ENCODE results near the gene KAZN.

KAZN gene

DNA sequence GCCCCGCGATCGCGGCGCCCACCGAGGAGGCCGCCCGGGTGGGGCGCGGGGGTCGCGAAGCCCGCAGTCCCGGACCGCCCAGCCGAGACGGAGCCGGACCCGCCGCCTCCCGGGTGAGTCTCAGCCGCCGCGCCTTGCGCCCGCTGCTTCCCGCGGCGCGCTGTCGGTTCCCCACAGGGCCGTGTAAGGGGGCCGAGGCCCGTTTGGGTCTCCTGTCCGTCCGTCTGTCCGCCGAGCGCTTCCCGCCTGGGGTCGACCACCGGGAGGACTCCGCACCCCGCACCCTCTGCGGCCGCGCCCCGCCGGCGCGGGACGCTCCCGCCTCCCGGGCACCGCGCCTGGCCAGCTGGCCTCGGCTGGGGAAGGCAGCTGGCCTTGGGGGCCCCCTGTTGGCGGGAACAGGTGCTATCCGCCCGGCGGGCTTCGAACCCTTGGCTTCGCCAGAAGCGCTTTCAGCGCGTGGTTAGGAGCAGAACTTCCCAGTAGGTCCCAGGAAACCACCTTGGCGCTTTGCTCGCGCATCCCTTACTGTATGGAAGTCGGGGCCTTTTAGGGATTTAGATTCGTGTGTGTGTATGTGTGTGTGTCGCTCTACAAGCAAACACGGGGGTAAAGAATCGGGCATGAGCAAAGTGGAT, 555.5 kb downstream of the KAZN start:
- ATAC-seq: peak; percentile 39
- TF ChIP-seq, protein P1, sequence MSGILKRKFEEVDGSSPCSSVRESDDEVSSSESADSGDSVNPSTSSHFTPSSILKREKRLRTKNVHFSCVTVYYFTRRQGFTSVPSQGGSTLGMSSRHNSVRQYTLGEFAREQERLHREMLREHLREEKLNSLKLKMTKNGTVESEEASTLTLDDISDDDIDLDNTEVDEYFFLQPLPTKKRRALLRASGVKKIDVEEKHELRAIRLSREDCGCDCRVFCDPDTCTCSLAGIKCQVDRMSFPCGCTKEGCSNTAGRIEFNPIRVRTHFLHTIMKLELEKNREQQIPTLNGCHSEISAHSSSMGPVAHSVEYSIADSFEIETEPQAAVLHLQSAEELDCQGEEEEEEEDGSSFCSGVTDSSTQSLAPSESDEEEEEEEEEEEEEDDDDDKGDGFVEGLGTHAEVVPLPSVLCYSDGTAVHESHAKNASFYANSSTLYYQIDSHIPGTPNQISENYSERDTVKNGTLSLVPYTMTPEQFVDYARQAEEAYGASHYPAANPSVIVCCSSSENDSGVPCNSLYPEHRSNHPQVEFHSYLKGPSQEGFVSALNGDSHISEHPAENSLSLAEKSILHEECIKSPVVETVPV (CRISPR knock-in tag; IDR thresholded peaks at IDR 0.05): no peak
- TF ChIP-seq ZFP3 (CRISPR knock-in tag; IDR thresholded peaks at IDR 0.05) (no peak), ZNF8 (CRISPR knock-in tag; IDR thresholded peaks at IDR 0.05) (no peak), OSR1 (CRISPR knock-in tag; IDR thresholded peaks at IDR 0.05) (no peak), BACH2 (CRISPR knock-in tag; IDR thresholded peaks at IDR 0.05; ENCODE audit: borderline replicate concordance) (no peak), CSDC2 (CRISPR knock-in tag; IDR thresholded peaks at IDR 0.05) (no peak), ZNF70 (CRISPR knock-in tag; IDR thresholded peaks at IDR 0.05) (no peak), RARB (CRISPR knock-in tag; IDR thresholded peaks at IDR 0.05) (no peak), ZNF565 (CRISPR knock-in tag; conservative IDR thresholded peaks at IDR 0.05; ENCODE audit: low read depth) (no peak), PPARA (CRISPR knock-in tag; IDR thresholded peaks at IDR 0.05; ENCODE audit: borderline replicate concordance) (no peak), ARNTL (CRISPR knock-in tag; IDR thresholded peaks at IDR 0.05; ENCODE audit: borderline replicate concordance, low read depth) (no peak), SNAI2 (CRISPR knock-in tag; IDR thresholded peaks at IDR 0.05) (no peak), ZFP30 (CRISPR knock-in tag; IDR thresholded peaks at IDR 0.05) (no peak), ZC3H10 (CRISPR knock-in tag; IDR thresholded peaks at IDR 0.05) (no peak), TOX (CRISPR knock-in tag; IDR thresholded peaks at IDR 0.05; ENCODE audit: borderline replicate concordance) (no peak), TCF4 (CRISPR knock-in tag; IDR thresholded peaks at IDR 0.05; ENCODE audit: borderline replicate concordance) (no peak), ESRRG (CRISPR knock-in tag; IDR thresholded peaks at IDR 0.05) (no peak)
- TF ChIP-seq, protein P2, sequence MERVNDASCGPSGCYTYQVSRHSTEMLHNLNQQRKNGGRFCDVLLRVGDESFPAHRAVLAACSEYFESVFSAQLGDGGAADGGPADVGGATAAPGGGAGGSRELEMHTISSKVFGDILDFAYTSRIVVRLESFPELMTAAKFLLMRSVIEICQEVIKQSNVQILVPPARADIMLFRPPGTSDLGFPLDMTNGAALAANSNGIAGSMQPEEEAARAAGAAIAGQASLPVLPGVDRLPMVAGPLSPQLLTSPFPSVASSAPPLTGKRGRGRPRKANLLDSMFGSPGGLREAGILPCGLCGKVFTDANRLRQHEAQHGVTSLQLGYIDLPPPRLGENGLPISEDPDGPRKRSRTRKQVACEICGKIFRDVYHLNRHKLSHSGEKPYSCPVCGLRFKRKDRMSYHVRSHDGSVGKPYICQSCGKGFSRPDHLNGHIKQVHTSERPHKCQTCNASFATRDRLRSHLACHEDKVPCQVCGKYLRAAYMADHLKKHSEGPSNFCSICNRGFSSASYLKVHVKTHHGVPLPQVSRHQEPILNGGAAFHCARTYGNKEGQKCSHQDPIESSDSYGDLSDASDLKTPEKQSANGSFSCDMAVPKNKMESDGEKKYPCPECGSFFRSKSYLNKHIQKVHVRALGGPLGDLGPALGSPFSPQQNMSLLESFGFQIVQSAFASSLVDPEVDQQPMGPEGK (CRISPR knock-in tag; IDR thresholded peaks at IDR 0.05; ENCODE audit: borderline replicate concordance): no peak
- TF ChIP-seq, protein P3, sequence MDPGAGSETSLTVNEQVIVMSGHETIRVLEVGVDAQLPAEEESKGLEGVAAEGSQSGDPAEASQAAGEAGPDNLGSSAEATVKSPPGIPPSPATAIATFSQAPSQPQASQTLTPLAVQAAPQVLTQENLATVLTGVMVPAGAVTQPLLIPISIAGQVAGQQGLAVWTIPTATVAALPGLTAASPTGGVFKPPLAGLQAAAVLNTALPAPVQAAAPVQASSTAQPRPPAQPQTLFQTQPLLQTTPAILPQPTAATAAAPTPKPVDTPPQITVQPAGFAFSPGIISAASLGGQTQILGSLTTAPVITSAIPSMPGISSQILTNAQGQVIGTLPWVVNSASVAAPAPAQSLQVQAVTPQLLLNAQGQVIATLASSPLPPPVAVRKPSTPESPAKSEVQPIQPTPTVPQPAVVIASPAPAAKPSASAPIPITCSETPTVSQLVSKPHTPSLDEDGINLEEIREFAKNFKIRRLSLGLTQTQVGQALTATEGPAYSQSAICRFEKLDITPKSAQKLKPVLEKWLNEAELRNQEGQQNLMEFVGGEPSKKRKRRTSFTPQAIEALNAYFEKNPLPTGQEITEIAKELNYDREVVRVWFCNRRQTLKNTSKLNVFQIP (CRISPR knock-in tag; IDR thresholded peaks at IDR 0.05; ENCODE audit: borderline replicate concordance, low read depth): no peak

DNA sequence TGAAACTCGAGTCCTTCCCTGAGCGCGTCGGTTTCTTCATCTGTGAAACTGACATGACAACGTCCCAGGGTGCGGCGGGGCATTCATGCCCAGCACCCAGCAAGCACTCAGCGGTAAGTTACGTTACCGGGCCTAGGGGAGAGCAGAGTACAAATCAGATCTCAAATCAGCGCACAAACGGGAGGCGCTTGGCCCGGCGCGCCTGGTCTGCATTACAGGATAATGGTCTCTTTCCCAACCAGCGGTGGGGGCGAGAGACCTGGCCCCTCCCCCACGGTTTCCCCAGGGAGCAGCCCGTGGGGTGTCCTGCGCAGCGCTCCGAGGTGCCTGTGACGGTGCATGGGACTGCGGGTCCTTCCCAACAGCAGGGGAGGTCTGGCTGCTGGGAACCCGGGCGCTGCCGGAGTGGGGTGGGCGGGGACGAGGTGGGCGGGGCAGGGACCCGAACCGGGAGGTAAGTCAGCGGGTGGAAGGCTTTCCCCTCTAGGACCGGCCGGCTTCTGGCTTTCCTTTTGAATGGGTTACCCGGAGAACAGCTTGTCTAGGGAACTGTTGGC, 556.1 kb downstream of the KAZN start:
- peak; percentile 5; the same call in 1 of the 3 replicates for ATAC-seq
- TF ChIP-seq, protein P3 (CRISPR knock-in tag; IDR thresholded peaks at IDR 0.05; ENCODE audit: borderline replicate concordance, low read depth): no peak
- TF ChIP-seq ZNF565 (CRISPR knock-in tag; conservative IDR thresholded peaks at IDR 0.05; ENCODE audit: low read depth) (no peak), CSDC2 (CRISPR knock-in tag; IDR thresholded peaks at IDR 0.05) (no peak), ARNTL (CRISPR knock-in tag; IDR thresholded peaks at IDR 0.05; ENCODE audit: borderline replicate concordance, low read depth) (no peak), SNAI2 (CRISPR knock-in tag; IDR thresholded peaks at IDR 0.05) (no peak), RARB (CRISPR knock-in tag; IDR thresholded peaks at IDR 0.05) (no peak), PPARA (CRISPR knock-in tag; IDR thresholded peaks at IDR 0.05; ENCODE audit: borderline replicate concordance) (no peak), BACH2 (CRISPR knock-in tag; IDR thresholded peaks at IDR 0.05; ENCODE audit: borderline replicate concordance) (no peak), ZFP3 (CRISPR knock-in tag; IDR thresholded peaks at IDR 0.05) (no peak)

DNA sequence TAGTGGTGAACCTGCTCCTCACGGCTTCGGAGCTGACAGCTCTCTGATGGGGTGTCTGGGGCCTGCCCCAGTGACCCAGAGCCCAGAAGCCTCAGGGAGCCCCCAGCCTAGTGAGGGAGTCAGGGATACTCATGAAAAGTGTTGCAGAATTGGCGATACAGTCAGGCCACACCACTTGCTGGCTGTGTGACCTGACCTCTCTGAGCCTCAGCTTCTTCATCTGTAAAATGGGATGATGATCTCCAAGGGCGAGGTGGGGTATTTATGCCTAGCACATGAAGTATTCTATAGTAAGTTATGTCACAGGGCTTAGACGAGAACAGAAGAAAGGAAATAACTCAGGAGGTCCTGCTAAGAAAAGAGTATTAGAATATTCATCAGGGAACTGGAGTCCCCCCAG, 556.7 kb downstream of the KAZN start:
- ATAC-seq: no peak
- TF ChIP-seq, protein P4, sequence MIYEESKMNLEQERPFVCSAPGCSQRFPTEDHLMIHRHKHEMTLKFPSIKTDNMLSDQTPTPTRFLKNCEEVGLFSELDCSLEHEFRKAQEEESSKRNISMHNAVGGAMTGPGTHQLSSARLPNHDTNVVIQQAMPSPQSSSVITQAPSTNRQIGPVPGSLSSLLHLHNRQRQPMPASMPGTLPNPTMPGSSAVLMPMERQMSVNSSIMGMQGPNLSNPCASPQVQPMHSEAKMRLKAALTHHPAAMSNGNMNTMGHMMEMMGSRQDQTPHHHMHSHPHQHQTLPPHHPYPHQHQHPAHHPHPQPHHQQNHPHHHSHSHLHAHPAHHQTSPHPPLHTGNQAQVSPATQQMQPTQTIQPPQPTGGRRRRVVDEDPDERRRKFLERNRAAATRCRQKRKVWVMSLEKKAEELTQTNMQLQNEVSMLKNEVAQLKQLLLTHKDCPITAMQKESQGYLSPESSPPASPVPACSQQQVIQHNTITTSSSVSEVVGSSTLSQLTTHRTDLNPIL (CRISPR knock-in tag; IDR thresholded peaks at IDR 0.05; ENCODE audit: low read depth): no peak
- TF ChIP-seq ESRRG (CRISPR knock-in tag; IDR thresholded peaks at IDR 0.05): no peak
- TF ChIP-seq OSR1 (CRISPR knock-in tag; IDR thresholded peaks at IDR 0.05): no peak
- no peak for TF ChIP-seq SNAI2 (CRISPR knock-in tag; IDR thresholded peaks at IDR 0.05)
- no peak for TF ChIP-seq ZNF565 (CRISPR knock-in tag; conservative IDR thresholded peaks at IDR 0.05; ENCODE audit: low read depth)
- TF ChIP-seq, protein P1 (CRISPR knock-in tag; IDR thresholded peaks at IDR 0.05): no peak
- no peak for TF ChIP-seq ZC3H10 (CRISPR knock-in tag; IDR thresholded peaks at IDR 0.05)
- no peak for TF ChIP-seq ZFP3 (CRISPR knock-in tag; IDR thresholded peaks at IDR 0.05)
